Mesenchymal stem cell (in vitro differentiated cells and primary cell): ENCODE data around the gene PIN1.
A peak's percentile ranks its signal among the peaks of the same experiment; 100 is the strongest.

ENCODE experiments used
- DNase-seq: peaks from one replicate; pipeline ENCODE4 v3.0.0-alpha.2; 2013
- H2AFZ ChIP-seq: one replicate; pipeline ENCODE4 v1.6.1; 2013; ENCODE audit warnings: low read depth, mild to moderate bottlenecking, control low read depth, inconsistent platforms, low read length, moderate library complexity
- H2AK5ac ChIP-seq: 2 replicates; pipeline ENCODE4 v1.6.1; 2013; ENCODE audit warnings: low read length, moderate library complexity, mild to moderate bottlenecking, inconsistent platforms; ENCODE audit not compliant: severe bottlenecking
- H2BK120ac ChIP-seq: one replicate; pipeline ENCODE4 v1.6.1; 2013; ENCODE audit warnings: low read depth, mild to moderate bottlenecking, inconsistent platforms, low read length, moderate library complexity
- H2BK12ac ChIP-seq, 2 experiments: one replicate each; pipeline ENCODE4 v1.6.1; 2013; ENCODE audit warnings: inconsistent platforms in 2 of 2, low read length in 2 of 2, mild to moderate bottlenecking in 2 of 2, moderate library complexity in 2 of 2, control low read depth in 1 of 2
- H2BK15ac ChIP-seq: one replicate; pipeline ENCODE4 v1.6.1; 2013; ENCODE audit warnings: mild to moderate bottlenecking, low read depth, inconsistent platforms; ENCODE audit not compliant: poor library complexity, severe bottlenecking
- H2BK5ac ChIP-seq: 2 replicates; pipeline ENCODE4 v1.6.1; 2013; ENCODE audit warnings: low read depth, mild to moderate bottlenecking, low read length, control low read depth, inconsistent platforms; ENCODE audit not compliant: poor library complexity, severe bottlenecking
- H3K14ac ChIP-seq, 2 experiments: one replicate each; pipeline ENCODE4 v1.6.1; 2013; ENCODE audit warnings: inconsistent platforms in 2 of 2, low read length in 2 of 2, control low read depth in 1 of 2, mild to moderate bottlenecking in 1 of 2, moderate library complexity in 1 of 2
- H3K18ac ChIP-seq, 2 experiments: one replicate each; pipeline ENCODE4 v1.6.1; 2013; ENCODE audit warnings: inconsistent platforms in 2 of 2, low read length in 2 of 2, control low read depth in 1 of 2, low read depth in 1 of 2, mild to moderate bottlenecking in 1 of 2
- H3K23ac ChIP-seq, 2 experiments: one replicate each; pipeline ENCODE4 v1.6.1; 2013; ENCODE audit warnings: inconsistent platforms in 2 of 2, low read length in 2 of 2, mild to moderate bottlenecking in 2 of 2, moderate library complexity in 2 of 2, control low read depth in 1 of 2
- H3K27ac ChIP-seq: 2 replicates; pipeline ENCODE4 v1.5.1; 2013; ENCODE audit warnings: mild to moderate bottlenecking, moderate library complexity, low read length, control low read depth, inconsistent platforms; ENCODE audit not compliant: poor library complexity, severe bottlenecking
- H3K27me3 ChIP-seq, 2 experiments: 2 replicates each; pipeline versions ENCODE4 v1.6.1 to v1.7.0; 2013; ENCODE audit warnings: low read length in 2 of 2, mild to moderate bottlenecking in 2 of 2, moderate library complexity in 2 of 2, control low read depth in 1 of 2, inconsistent platforms in 1 of 2; ENCODE audit not compliant: control insufficient read depth in 1 of 2, insufficient read depth in 1 of 2
- H3K36me3 ChIP-seq, 2 experiments: 2 replicates each; pipeline versions ENCODE4 v1.6.1 to v1.7.0; 2013; ENCODE audit warnings: low read length in 2 of 2, control low read depth in 1 of 2, inconsistent platforms in 1 of 2, low read depth in 1 of 2, mild to moderate bottlenecking in 1 of 2; ENCODE audit not compliant: insufficient read depth in 2 of 2, control insufficient read depth in 1 of 2
- H3K4ac ChIP-seq, 2 experiments: one replicate each; pipeline ENCODE4 v1.6.1; 2013; ENCODE audit warnings: inconsistent platforms in 2 of 2, low read length in 2 of 2, mild to moderate bottlenecking in 2 of 2, moderate library complexity in 2 of 2, control low read depth in 1 of 2, low read depth in 1 of 2
- H3K4me1 ChIP-seq: 2 replicates; pipeline ENCODE4 v1.6.1; 2013; ENCODE audit warnings: low read depth, low read length, control low read depth; ENCODE audit not compliant: control insufficient read depth, insufficient read depth
- H3K4me2 ChIP-seq: 2 replicates; pipeline ENCODE4 v1.6.1; 2013; ENCODE audit warnings: low read length, mild to moderate bottlenecking, inconsistent platforms; ENCODE audit not compliant: poor library complexity, severe bottlenecking
- H3K4me3 ChIP-seq, 2 experiments: 2 replicates each; pipeline versions ENCODE4 v1.5.1 to v1.7.0; 2013; ENCODE audit warnings: low read length in 2 of 2, mild to moderate bottlenecking in 2 of 2, control low read depth in 1 of 2, low read depth in 1 of 2; ENCODE audit not compliant: insufficient read depth in 1 of 2
- H3K79me1 ChIP-seq: replicated peaks from 2 replicates; pipeline ENCODE4 v1.6.1; 2013; ENCODE audit warnings: mild to moderate bottlenecking, control low read depth, low read length, inconsistent platforms; ENCODE audit not compliant: poor library complexity, severe bottlenecking
- H3K9ac ChIP-seq: 2 replicates; pipeline ENCODE4 v1.7.0; 2013; ENCODE audit warnings: mild to moderate bottlenecking, low read length, moderate library complexity
- H3K9me3 ChIP-seq: 2 replicates; pipeline ENCODE4 v1.7.0; 2013; ENCODE audit warnings: mild to moderate bottlenecking, low read length; ENCODE audit not compliant: control insufficient read depth
- H4K8ac ChIP-seq: one replicate; pipeline ENCODE4 v1.6.1; 2013; ENCODE audit warnings: inconsistent platforms, mild to moderate bottlenecking, low read length, moderate library complexity
- H4K91ac ChIP-seq: one replicate; pipeline ENCODE4 v1.6.1; 2013; ENCODE audit warnings: mild to moderate bottlenecking, low read length, inconsistent platforms
- WGBS: methylation state at CpG from one replicate; pipeline ENCODE4 v1.1.7; 2013; ENCODE audit warnings: mixed read lengths; 5-methylcytosine and 5-hydroxymethylcytosine counted together

PIN1 gene

DNA sequence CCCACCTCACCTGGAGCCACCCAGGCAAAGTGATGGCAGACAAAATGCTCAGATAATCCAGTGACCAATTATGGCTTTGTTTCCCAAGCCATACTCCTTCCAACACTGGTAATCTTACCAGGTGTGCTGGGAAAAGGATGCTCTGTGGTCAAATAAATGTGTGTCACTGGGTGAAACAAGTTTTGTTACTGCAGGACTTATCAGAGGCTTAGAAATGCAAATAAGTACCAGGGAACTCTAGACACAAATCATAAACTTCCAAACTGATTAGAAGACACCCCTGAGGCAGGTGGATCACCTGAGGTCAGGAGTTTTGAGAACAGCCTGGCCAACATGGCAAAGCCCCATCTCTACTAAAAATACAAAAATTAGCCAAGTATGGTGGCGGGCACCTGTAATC is 26.4 kb downstream of the PIN1 start:
- H3K4me2 ChIP-seq: no peak overlapping the region
- peaks cover 10 to 11% of the 10 kb centered on the region in 2 experiments for H3K36me3 ChIP-seq
- no peak overlapping the region for H4K8ac ChIP-seq
- DNase-seq: no peak
- H3K9me3 ChIP-seq: no peaks in the 10 kb centered on the region
- H3K27me3 ChIP-seq: peaks cover 4 to 7% of the 10 kb centered on the region in 2 experiments
- no peak overlapping the region for H3K27ac ChIP-seq
- no peak overlapping the region for H3K23ac ChIP-seq
- H3K4me1 ChIP-seq: no peaks in the 10 kb centered on the region
- H2AK5ac ChIP-seq: no peak overlapping the region
- H2BK120ac ChIP-seq: no peak overlapping the region
- H2BK12ac ChIP-seq: no peak overlapping the region
- H3K4ac ChIP-seq: no peak overlapping the region
- 89% methylated on average over 1 of the region's 1 CpG for WGBS
- no peaks in the 10 kb centered on the region for H3K79me1 ChIP-seq
- H2BK15ac ChIP-seq: no peak overlapping the region
- no peak overlapping the region for H2BK5ac ChIP-seq
- no peak overlapping the region for H3K18ac ChIP-seq
- H3K14ac ChIP-seq: no peak overlapping the region
- H3K4me3 ChIP-seq: no peak overlapping the region
- no peak overlapping the region for H3K9ac ChIP-seq
- H2AFZ ChIP-seq: no peak overlapping the region
- H4K91ac ChIP-seq: no peak overlapping the region

DNA sequence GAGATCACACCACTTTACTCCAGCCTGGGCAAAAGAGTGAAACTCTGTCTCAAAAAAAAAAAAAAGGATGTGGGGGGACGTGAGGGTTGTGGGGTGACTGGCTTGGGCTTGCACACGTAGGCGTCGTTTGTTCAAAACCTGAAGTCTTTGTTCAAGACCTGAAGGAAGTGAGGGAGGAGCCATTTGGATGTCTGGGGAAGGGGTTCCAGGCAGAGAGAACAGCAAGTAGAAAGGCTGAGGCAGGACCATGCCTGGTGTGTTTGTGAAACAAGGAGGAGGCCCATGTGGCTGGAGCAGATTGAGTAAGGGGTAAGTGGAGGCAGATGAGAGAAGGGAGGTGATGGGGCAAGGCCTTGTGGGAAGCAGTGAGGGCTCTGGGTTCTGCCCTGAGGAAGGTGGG is 27.8 kb downstream of the PIN1 start:
- no peak overlapping the region for H4K8ac ChIP-seq

DNA sequence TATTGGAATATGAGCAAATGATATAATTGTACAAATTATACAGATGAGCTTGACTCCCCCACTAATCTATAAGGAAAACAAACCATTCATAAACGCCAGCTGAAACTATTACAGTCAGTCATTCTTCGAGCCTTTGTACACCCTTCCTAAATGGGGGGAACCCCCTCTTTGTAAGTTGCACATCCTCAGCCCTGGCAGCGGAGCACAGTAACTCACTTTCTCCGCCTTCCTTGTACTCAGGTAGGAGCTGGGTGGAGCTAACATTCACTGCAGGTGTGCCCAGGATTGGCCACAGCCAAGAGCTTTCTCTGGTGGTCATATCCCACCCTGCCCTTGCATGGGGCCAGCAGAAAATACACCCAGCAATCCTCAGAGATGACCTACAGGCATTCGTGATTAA is 28.6 kb downstream of the PIN1 start:
- Histone ChIP-seq H3K27ac (no peak overlapping the region), H3K4me1 (no peaks in the 10 kb centered on the region), H3K4me2 (peak overlapping the region; percentile 16), H2BK15ac (no peak overlapping the region), H4K91ac (no peak overlapping the region), H4K8ac (no peak overlapping the region), H3K9me3 (no peaks in the 10 kb centered on the region), H3K4me3 (no peak overlapping the region), H3K18ac (no peak overlapping the region), H2BK12ac (no peak overlapping the region), H2BK120ac (no peak overlapping the region), H3K9ac (no peak overlapping the region), H3K36me3 (no peaks in the 10 kb centered on the region), H3K79me1 (no peaks in the 10 kb centered on the region), H2AFZ (no peak overlapping the region), H3K23ac (no peak overlapping the region), H3K4ac (no peak overlapping the region), H2BK5ac (no peak overlapping the region), H3K14ac (no peak overlapping the region), H3K27me3 (peaks cover 4 to 7% of the 10 kb centered on the region in 2 experiments), H2AK5ac (no peak overlapping the region)
- no peak for DNase-seq
- 92% methylated on average over 5 of the region's 5 CpGs for WGBS

More for the DNA sequence above, 27.8 kb downstream of the PIN1 start:
- Histone ChIP-seq H3K9me3 (no peaks in the 10 kb centered on the region), H3K4me1 (no peaks in the 10 kb centered on the region), H2BK15ac (no peak overlapping the region), H3K4ac (no peak overlapping the region), H3K18ac (no peak overlapping the region), H4K91ac (no peak overlapping the region), H3K27ac (no peak overlapping the region), H2BK12ac (no peak overlapping the region), H2BK120ac (no peak overlapping the region), H3K4me2 (no peak overlapping the region), H3K4me3 (no peak overlapping the region), H2AFZ (no peak overlapping the region), H3K79me1 (no peaks in the 10 kb centered on the region), H2AK5ac (no peak overlapping the region), H3K23ac (no peak overlapping the region), H3K14ac (no peak overlapping the region), H3K27me3 (peaks cover 4 to 7% of the 10 kb centered on the region in 2 experiments), H2BK5ac (no peak overlapping the region), H3K36me3 (peaks cover 0 to under 1% of the 10 kb centered on the region in 2 experiments), H3K9ac (no peak overlapping the region)
- 92% methylated on average over 4 of the region's 4 CpGs for WGBS
- no peak for DNase-seq

DNA sequence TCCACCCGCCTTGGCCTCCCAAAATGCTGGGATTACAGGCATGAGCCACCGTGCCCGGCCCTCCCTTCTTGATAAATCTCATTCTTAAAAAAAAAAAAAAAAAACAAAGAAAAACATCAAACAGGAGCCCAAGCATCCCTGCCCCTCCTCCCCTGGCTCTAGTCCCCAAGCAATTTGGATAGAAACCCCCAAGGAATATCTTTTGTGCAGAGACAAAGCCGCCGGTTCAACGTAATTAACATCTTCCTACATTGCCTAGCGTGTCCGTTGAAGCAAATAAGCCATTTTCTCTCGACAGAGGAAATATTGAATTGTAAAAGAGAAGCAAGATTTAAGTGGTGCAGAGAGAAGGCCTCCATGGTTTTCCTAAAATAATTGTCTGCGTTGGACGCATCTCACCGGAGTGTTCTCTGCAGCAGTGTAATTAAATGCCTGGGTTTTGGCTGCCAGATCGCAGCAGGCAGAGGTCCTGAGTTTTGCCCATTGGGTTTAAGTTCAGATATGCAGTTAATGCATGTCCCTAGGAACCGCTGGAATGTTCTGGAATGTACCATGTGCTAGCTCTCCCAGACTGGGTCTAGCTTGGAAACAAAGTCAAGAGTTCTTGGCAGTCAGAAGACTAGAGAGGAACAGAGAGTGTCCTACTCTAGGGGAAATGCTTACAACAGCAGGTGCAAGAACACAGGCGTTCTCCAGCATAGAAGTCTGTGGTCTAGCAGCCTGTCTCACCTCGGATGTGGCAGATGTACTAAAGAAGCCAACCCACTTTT is 30.8 kb downstream of the PIN1 start:
- DNase-seq: no peak
- Histone ChIP-seq H2BK5ac (no peak overlapping the region), H3K23ac (no peak overlapping the region), H4K8ac (no peak overlapping the region), H3K4me2 (no peak overlapping the region), H2BK120ac (no peak overlapping the region), H3K4me1 (no peaks in the 10 kb centered on the region), H2BK15ac (no peak overlapping the region), H2BK12ac (no peak overlapping the region), H3K18ac (no peak overlapping the region), H3K79me1 (no peaks in the 10 kb centered on the region), H3K27me3 (peaks cover 4 to 7% of the 10 kb centered on the region in 2 experiments), H2AFZ (no peak overlapping the region), H3K14ac (no peak overlapping the region), H3K9me3 (no peaks in the 10 kb centered on the region), H4K91ac (no peak overlapping the region), H3K4me3 (no peak overlapping the region), H3K4ac (no peak overlapping the region), H3K9ac (no peak overlapping the region), H3K27ac (no peak overlapping the region), H3K36me3 (no peaks in the 10 kb centered on the region), H2AK5ac (no peak overlapping the region)
- WGBS: 85% methylated on average over 15 of the region's 16 CpGs
